HepG2 (cell line): Measurements from ENCODE around the gene SLC25A25. TPM values are rescaled to one million over a fixed set of nuclear protein-coding genes. Genes with fewer than 3 reads are reported as not detected.

Experiments used
- DRAP1 ChIP-seq: IDR thresholded peaks from 2 replicates; pipeline ENCODE4 v1.6.1; 2016; ENCODE audit warnings: missing genetic modification reagents, missing compliant biosample characterization
- ETS1 ChIP-seq: sonication (generic); formaldehyde crosslinking; IDR thresholded peaks from 2 replicates; pipeline ENCODE4 v1.4.0; 2020; ENCODE audit warnings: missing genetic modification reagents
- HES4 ChIP-seq: sonication (generic); formaldehyde crosslinking; IDR thresholded peaks from 2 replicates; pipeline ENCODE4 v1.9.0; 2021; ENCODE audit warnings: mild to moderate bottlenecking, missing genetic modification reagents, borderline replicate concordance
- KDM5A ChIP-seq: fragments of 200-600 bp; sonication (generic); IDR thresholded peaks from 2 replicates; pipeline ENCODE4 v1.7.0; 2018; ENCODE audit warnings: antibody characterized with exemption, mild to moderate bottlenecking, low read length, borderline replicate concordance
- MXI1 ChIP-seq: IDR thresholded peaks from 3 replicates; pipeline ENCODE4 v1.6.1; 2012; ENCODE audit warnings: low read depth, low read length, inconsistent platforms, borderline replicate concordance
- THAP9 ChIP-seq: sonication (generic); formaldehyde crosslinking; IDR thresholded peaks from 2 replicates; pipeline ENCODE4; 2020; ENCODE audit warnings: missing genetic modification reagents, mild to moderate bottlenecking, borderline replicate concordance
- TSC22D2 ChIP-seq: sonication (generic); formaldehyde crosslinking; IDR thresholded peaks from 2 replicates; pipeline ENCODE4 v1.5.1; 2020; ENCODE audit warnings: missing genetic modification reagents, mild to moderate bottlenecking, borderline replicate concordance
- ZBTB1 ChIP-seq: sonication (generic); formaldehyde crosslinking; IDR thresholded peaks from 2 replicates; pipeline ENCODE4 v1.4.0; 2020; ENCODE audit warnings: missing genetic modification reagents, borderline replicate concordance
- ZHX1 ChIP-seq: sonication (generic); formaldehyde crosslinking; IDR thresholded peaks from 2 replicates; pipeline ENCODE4 v1.8.1; 2022; ENCODE audit warnings: low read depth, mild to moderate bottlenecking, missing genetic modification reagents
- ZNF501 ChIP-seq: sonication (generic); formaldehyde crosslinking; IDR thresholded peaks from 2 replicates; pipeline ENCODE4 v1.5.1; 2020; ENCODE audit warnings: mild to moderate bottlenecking, moderate library complexity, missing genetic modification reagents
- ZNF670 ChIP-seq: sonication (generic); formaldehyde crosslinking; IDR thresholded peaks from 2 replicates; pipeline ENCODE4 v1.8.0; 2022; ENCODE audit warnings: mild to moderate bottlenecking, missing genetic modification reagents, borderline replicate concordance
- ZNF839 ChIP-seq: sonication (generic); formaldehyde crosslinking; IDR thresholded peaks from 2 replicates; pipeline ENCODE4 v1.4.0; 2020; ENCODE audit warnings: missing genetic modification reagents, mild to moderate bottlenecking, borderline replicate concordance
- ZSCAN9 ChIP-seq: IDR thresholded peaks from 2 replicates; pipeline ENCODE4 v1.6.1; 2016; ENCODE audit warnings: borderline replicate concordance
- polyA plus RNA-seq, 8 experiments: library from polyadenylated mRNA; depleted of rRNA in 3 of 8; stranded (reverse) in 7 of 8; unstranded in 1 of 8; fragments of >200 nt; fragmentation: Illumina TruSeq in 4 of 8; extraction: Trizol in 4 of 8; gene quantifications; 2 replicates each; pipeline versions ENCODE4 v1.2.1 to v1.2.3, GENCODE V29; 2011 to 2016; ENCODE audit warnings: low read depth in 4 of 8, missing spikeins in 1 of 8, mixed read lengths in 1 of 8; ENCODE audit not compliant: insufficient read depth in 1 of 8
- total RNA-seq, 5 experiments: library from RNA; depleted of rRNA; stranded (reverse); fragments of >200 nt; fragmentation: Illumina TruSeq; extraction: Trizol; gene quantifications; 2 replicates each; pipeline ENCODE4 v1.2.3, GENCODE V29; 2016; ENCODE audit warnings: low read depth in 1 of 5
- TF ChIP-seq, protein P1 (sequence below): sonication (generic); formaldehyde crosslinking; IDR thresholded peaks from 2 replicates; pipeline ENCODE4 v1.5.0; 2020; ENCODE audit warnings: missing genetic modification reagents
- TF ChIP-seq, protein P2 (sequence below): sonication (generic); formaldehyde crosslinking; IDR thresholded peaks from 2 replicates; pipeline ENCODE4 v1.5.1; 2020; ENCODE audit warnings: mild to moderate bottlenecking, missing genetic modification reagents, moderate library complexity
- TF ChIP-seq, protein P3 (sequence below): sonication (generic); formaldehyde crosslinking; conservative IDR thresholded peaks from 2 replicates; pipeline ENCODE4 v1.8.1; 2023; ENCODE audit warnings: missing genetic modification reagents

The SLC25A25 gene
- total and polyA plus RNA-seq, 2 of the 13 experiments (the other 11 are each of a cell fraction or from before 2014, with no cell fraction given) = 10.5 to 24.8 TPM

- TF ChIP-seq, protein P1, sequence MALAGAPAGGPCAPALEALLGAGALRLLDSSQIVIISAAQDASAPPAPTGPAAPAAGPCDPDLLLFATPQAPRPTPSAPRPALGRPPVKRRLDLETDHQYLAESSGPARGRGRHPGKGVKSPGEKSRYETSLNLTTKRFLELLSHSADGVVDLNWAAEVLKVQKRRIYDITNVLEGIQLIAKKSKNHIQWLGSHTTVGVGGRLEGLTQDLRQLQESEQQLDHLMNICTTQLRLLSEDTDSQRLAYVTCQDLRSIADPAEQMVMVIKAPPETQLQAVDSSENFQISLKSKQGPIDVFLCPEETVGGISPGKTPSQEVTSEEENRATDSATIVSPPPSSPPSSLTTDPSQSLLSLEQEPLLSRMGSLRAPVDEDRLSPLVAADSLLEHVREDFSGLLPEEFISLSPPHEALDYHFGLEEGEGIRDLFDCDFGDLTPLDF (CRISPR knock-in tag) = no peak
- no peak for TF ChIP-seq THAP9 (CRISPR knock-in tag)
- no peak for TF ChIP-seq ZHX1 (CRISPR knock-in tag)
- no peak for TF ChIP-seq HES4
- TF ChIP-seq, protein P2, sequence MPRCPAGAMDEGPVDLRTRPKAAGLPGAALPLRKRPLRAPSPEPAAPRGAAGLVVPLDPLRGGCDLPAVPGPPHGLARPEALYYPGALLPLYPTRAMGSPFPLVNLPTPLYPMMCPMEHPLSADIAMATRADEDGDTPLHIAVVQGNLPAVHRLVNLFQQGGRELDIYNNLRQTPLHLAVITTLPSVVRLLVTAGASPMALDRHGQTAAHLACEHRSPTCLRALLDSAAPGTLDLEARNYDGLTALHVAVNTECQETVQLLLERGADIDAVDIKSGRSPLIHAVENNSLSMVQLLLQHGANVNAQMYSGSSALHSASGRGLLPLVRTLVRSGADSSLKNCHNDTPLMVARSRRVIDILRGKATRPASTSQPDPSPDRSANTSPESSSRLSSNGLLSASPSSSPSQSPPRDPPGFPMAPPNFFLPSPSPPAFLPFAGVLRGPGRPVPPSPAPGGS = no peak
- TF ChIP-seq ETS1 = no peak
- no peak for TF ChIP-seq KDM5A
- peak; percentile 65; the same call in 1 of the 3 replicates for TF ChIP-seq MXI1
- TF ChIP-seq ZSCAN9 (CRISPR knock-in tag) = 0 out of 2 replicates have a peak, but pooled peaks have one; percentile 51
- TF ChIP-seq ZNF501 (CRISPR knock-in tag) = peak; percentile 60; the same call in 1 of the 2 replicates
- no peak for TF ChIP-seq ZNF670
- no peak for TF ChIP-seq ZNF839
- TF ChIP-seq, protein P3, sequence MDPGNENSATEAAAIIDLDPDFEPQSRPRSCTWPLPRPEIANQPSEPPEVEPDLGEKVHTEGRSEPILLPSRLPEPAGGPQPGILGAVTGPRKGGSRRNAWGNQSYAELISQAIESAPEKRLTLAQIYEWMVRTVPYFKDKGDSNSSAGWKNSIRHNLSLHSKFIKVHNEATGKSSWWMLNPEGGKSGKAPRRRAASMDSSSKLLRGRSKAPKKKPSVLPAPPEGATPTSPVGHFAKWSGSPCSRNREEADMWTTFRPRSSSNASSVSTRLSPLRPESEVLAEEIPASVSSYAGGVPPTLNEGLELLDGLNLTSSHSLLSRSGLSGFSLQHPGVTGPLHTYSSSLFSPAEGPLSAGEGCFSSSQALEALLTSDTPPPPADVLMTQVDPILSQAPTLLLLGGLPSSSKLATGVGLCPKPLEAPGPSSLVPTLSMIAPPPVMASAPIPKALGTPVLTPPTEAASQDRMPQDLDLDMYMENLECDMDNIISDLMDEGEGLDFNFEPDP = no peak
- no peak for TF ChIP-seq TSC22D2 (CRISPR knock-in tag)
- no peak for TF ChIP-seq ZBTB1
- no peak for TF ChIP-seq DRAP1 (CRISPR knock-in tag)
Measured at GRCh38 chr9:128034821-128035652, 33.0 kb upstream of the SLC25A25 start (continued).
